ENCODE results near the gene TCEAL5. TPM values are rescaled to one million over a fixed set of nuclear protein-coding genes. Genes with fewer than 3 reads are reported as not detected.

The TCEAL5 gene
- total and polyA plus RNA-seq, 10 of the 15 experiments (the other 5 are each of a cell fraction or from before 2014, with no cell fraction given) = not detected

GRCh38 chrX:103254921-103255493 is 21.5 kb downstream of the TCEAL5 start, which contains the start of gene TCEAL8:
TSS of gene TCEAL8 (minus strand) at chrX:103255155. CDS start at chrX:103253979, 1,176 bp downstream.
- POLR2A ChIA-PET = interaction anchor here (1.0 kb wide), 1 partner anchor 1836 kb away, joined by 4 read pairs; no protein-coding TSS in a partner anchor
- SMC1A ChIA-PET (ENCODE audit: uncharacterized antibody, unreplicated experiment) = interaction anchor here (1.2 kb wide), 1 partner anchor 209 kb away, joined by 4 read pairs; no protein-coding TSS in a partner anchor
- RAD21 ChIA-PET (ENCODE audit: unreplicated experiment) = no interaction called here
- Histone ChIP-seq H4K20me1 (ENCODE audit: control insufficient read depth, insufficient read depth) (no peaks in the 10 kb centered on the region; the same call in 1 of the 2 replicates), H3K27ac (ENCODE audit: control insufficient read depth, insufficient read depth) (peak within 1 kb of the TSS; percentile 72), H3K9ac (ENCODE audit: control insufficient read depth, insufficient read depth, low read length) (peak within 1 kb of the TSS; percentile 80), H3K79me2 (ENCODE audit: control insufficient read depth, insufficient read depth, low read length) (peaks cover 8% of the 10 kb centered on the region), H3K27me3 (replicated peaks in 1 of 2; ENCODE audit: control insufficient read depth in 2 of 2, insufficient read depth in 2 of 2, low read length in 1 of 2) (no peaks in the 10 kb centered on the region), H3K36me3 (ENCODE audit: control insufficient read depth in 2 of 2, insufficient read depth in 2 of 2, low read length in 1 of 2) (no peaks in the 10 kb centered on the region), H2AFZ (ENCODE audit: control insufficient read depth, low read depth, low read length) (peak within 1 kb of the TSS; percentile 91), H3K4me3 (peak within 1 kb of the TSS; percentile 69), H3K9me3 (replicated peaks; ENCODE audit: control insufficient read depth, insufficient read depth, low read length) (no peaks in the 10 kb centered on the region), H3K4me1 (ENCODE audit: control insufficient read depth, insufficient read depth, low read length) (peaks cover 3% of the 10 kb centered on the region; the same call in 1 of the 2 replicates), H3K4me2 (ENCODE audit: control insufficient read depth, insufficient read depth) (peak within 1 kb of the TSS; percentile 81)
- BruUV-seq (replicated peaks) = no TSS peak
- in situ Hi-C loops (cut with MboI) = no loop called here
- CTCF ChIA-PET = no interaction called here
- WGBS (ENCODE audit: insufficient coverage, insufficient replicate concordance, low lambda C conversion rate, missing lambda C conversion rate) = 19% methylated on average over 22 of the region's 22 CpGs
- FAIRE-seq = peak; percentile 85
- peak; percentile 94 for ATAC-seq
- intact Hi-C loops (cut with micrococcal nuclease; ENCODE audit: unreplicated experiment) = no loop called here
- DNase-seq (ENCODE audit: low read depth, low spot score) = peak; percentile 21
- TF ChIP-seq TAF1 (IDR thresholded peaks at IDR 0.05; ENCODE audit: borderline replicate concordance, low read depth, low read length) (no peak), ZNF384 (IDR thresholded peaks at IDR 0.05; ENCODE audit: borderline replicate concordance, low read depth, low read length) (no peak), FOXM1 (IDR thresholded peaks at IDR 0.05; ENCODE audit: low read depth, low read length) (no peak), TBL1XR1 (IDR thresholded peaks at IDR 0.05; ENCODE audit: low read depth, low read length) (0 out of 2 replicates have a peak, but pooled peaks have one; percentile 16), ATF2 (IDR thresholded peaks at IDR 0.05; ENCODE audit: low read length) (no peak), HDAC6 (IDR thresholded peaks at IDR 0.05; ENCODE audit: unreplicated experiment) (no peak), TCF12 (IDR thresholded peaks at IDR 0.05; ENCODE audit: low read depth, low read length) (no peak), RAD51 (IDR thresholded peaks at IDR 0.05) (peak; percentile 88), USF1 (IDR thresholded peaks at IDR 0.05; ENCODE audit: borderline replicate concordance, extremely low read length, insufficient read depth, low read depth, low read length) (peak; percentile 68), MTA3 (IDR thresholded peaks at IDR 0.05; ENCODE audit: borderline replicate concordance, low read length) (no peak), BACH1 (IDR thresholded peaks at IDR 0.05; ENCODE audit: borderline replicate concordance) (no peak), NKRF (conservative IDR thresholded peaks at IDR 0.05) (no peak), ZZZ3 (IDR thresholded peaks at IDR 0.05; ENCODE audit: control insufficient read depth, insufficient read length, low read depth) (no peak), SRF (IDR thresholded peaks at IDR 0.05; ENCODE audit: low read depth in 2 of 2, low read length in 2 of 2) (no peak)

All from GM12878 (cell line).